GM23338 (cell line): Measurements from ENCODE around the gene BEST1. TPM values are rescaled to one million over a fixed set of nuclear protein-coding genes. Genes with fewer than 3 reads are reported as not detected.

Source experiments
- ATAC-seq: fragments of 200-7000 bp; cut with Tn5 transposase; 3 replicates; pipeline ENCODE4 v1.9.1; 2020
- DNase-seq: peaks from one replicate; pipeline ENCODE4 v3.0.0-alpha.2; 2015; ENCODE audit warnings: low spot score
- H2AFZ ChIP-seq: fragments of 200-600 bp; sonication (generic); 2 replicates; pipeline ENCODE4 v1.8.0; 2016; ENCODE audit warnings: antibody characterized with exemption, mild to moderate bottlenecking, moderate library complexity
- H3F3A ChIP-seq: fragments of 200-600 bp; sonication (generic); replicated peaks from 2 replicates; pipeline ENCODE4 v1.8.0; 2017; ENCODE audit warnings: antibody characterized with exemption, mixed run types, low read depth
- H3K27ac ChIP-seq: fragments of 200-600 bp; sonication (generic); 2 replicates; pipeline ENCODE4 v1.6.1; 2016; ENCODE audit warnings: low read depth
- H3K27me3 ChIP-seq: fragments of 200-600 bp; sonication (generic); 2 replicates; pipeline ENCODE4 v1.8.0; 2016; ENCODE audit warnings: mild to moderate bottlenecking, mixed run types, moderate library complexity; ENCODE audit not compliant: insufficient read depth
- H3K36me3 ChIP-seq: fragments of 200-600 bp; sonication (generic); 2 replicates; pipeline ENCODE4 v1.8.0; 2016; ENCODE audit warnings: mild to moderate bottlenecking; ENCODE audit not compliant: insufficient read depth
- H3K4me1 ChIP-seq: fragments of 200-600 bp; sonication (generic); 2 replicates; pipeline ENCODE4 v1.8.0; 2016; ENCODE audit warnings: mild to moderate bottlenecking, moderate library complexity; ENCODE audit not compliant: insufficient read depth
- H3K4me2 ChIP-seq: fragments of 200-600 bp; sonication (generic); 2 replicates; pipeline ENCODE4 v1.7.1; 2017; ENCODE audit warnings: mixed run types
- H3K4me3 ChIP-seq: fragments of 200-600 bp; sonication (generic); 2 replicates; pipeline ENCODE4 v1.6.1; 2016; ENCODE audit warnings: mixed run types
- H3K79me2 ChIP-seq: fragments of 200-600 bp; sonication (generic); replicated peaks from 2 replicates; pipeline ENCODE4 v1.8.0; 2017; ENCODE audit warnings: mild to moderate bottlenecking; ENCODE audit not compliant: insufficient read depth
- H3K9me2 ChIP-seq: fragments of 200-600 bp; sonication (generic); 2 replicates; pipeline ENCODE4 v1.8.0; 2017; ENCODE audit not compliant: insufficient read depth
- H4K20me1 ChIP-seq: fragments of 200-600 bp; sonication (generic); replicated peaks from 2 replicates; pipeline ENCODE4 v1.8.0; 2017; ENCODE audit warnings: mild to moderate bottlenecking; ENCODE audit not compliant: insufficient read depth
- H3K27ac Mint-ChIP-seq: 2 replicates; pipeline ENCODE4 v1.8.0; 2020; ENCODE audit warnings: inconsistent platforms, mild to moderate bottlenecking, moderate library complexity, mixed read lengths
- H3K27me3 Mint-ChIP-seq: 3 replicates; pipeline ENCODE4 v1.8.0; 2022; ENCODE audit warnings: low read depth, mild to moderate bottlenecking, moderate library complexity, mixed read lengths, inconsistent platforms; ENCODE audit not compliant: insufficient read depth, poor library complexity
- H3K36me3 Mint-ChIP-seq: 3 replicates; pipeline ENCODE4 v1.8.0; 2021; ENCODE audit warnings: low read depth, mild to moderate bottlenecking, inconsistent platforms, moderate library complexity, mixed read lengths
- H3K4me1 Mint-ChIP-seq: 3 replicates; pipeline ENCODE4 v1.8.0; 2020; ENCODE audit warnings: mild to moderate bottlenecking, inconsistent platforms, mixed read lengths
- H3K4me3 Mint-ChIP-seq: 3 replicates; pipeline ENCODE4 v1.8.0; 2021; ENCODE audit warnings: moderate library complexity, mild to moderate bottlenecking, inconsistent platforms, mixed read lengths
- H3K9me3 Mint-ChIP-seq: 3 replicates; pipeline ENCODE4 v1.8.0; 2020; ENCODE audit warnings: moderate library complexity, mild to moderate bottlenecking, inconsistent platforms, mixed read lengths
- CREB1 ChIP-seq: fragments of 250-450 bp; sonication (Bioruptor Pico); IDR thresholded peaks from 2 replicates; pipeline ENCODE4 v1.5.0; 2020; ENCODE audit warnings: low read depth, mild to moderate bottlenecking, moderate library complexity
- CTCF ChIP-seq, 2 experiments: fragments of 200-600 bp in 1 of 2; sonication (generic) in 1 of 2; conservative IDR thresholded peaks; 2 replicates each; pipeline versions ENCODE4 v1.5.1 to v1.6.1; 2016 to 2017; ENCODE audit warnings: antibody characterized with exemption in 2 of 2, low read depth in 2 of 2, mild to moderate bottlenecking in 2 of 2, moderate library complexity in 1 of 2
- ETS1 ChIP-seq: IDR thresholded peaks from 2 replicates; pipeline ENCODE4 v1.6.1; 2016; ENCODE audit warnings: antibody characterized with exemption
- EZH2 ChIP-seq: fragments of 200-600 bp; sonication (generic); IDR thresholded peaks from one replicate; pipeline ENCODE4 v1.8.0; 2017; ENCODE audit warnings: antibody characterized with exemption, mild to moderate bottlenecking, low read depth; ENCODE audit not compliant: unreplicated experiment
- EZH2phosphoT487 ChIP-seq: fragments of 200-600 bp; sonication (generic); IDR thresholded peaks from one replicate; pipeline ENCODE4 v1.8.1; 2018; ENCODE audit warnings: antibody characterized with exemption; ENCODE audit not compliant: unreplicated experiment
- JUNB ChIP-seq: IDR thresholded peaks from one replicate; pipeline ENCODE4 v1.6.1; 2016; ENCODE audit warnings: antibody characterized with exemption; ENCODE audit not compliant: unreplicated experiment
- NANOG ChIP-seq: IDR thresholded peaks from 2 replicates; pipeline ENCODE4 v1.6.1; 2016; ENCODE audit warnings: antibody characterized with exemption, borderline replicate concordance
- POLR2AphosphoS5 ChIP-seq: IDR thresholded peaks from 2 replicates; pipeline ENCODE4 v1.6.1; 2016; ENCODE audit warnings: antibody characterized with exemption, low read depth
- REST ChIP-seq: IDR thresholded peaks from one replicate; pipeline ENCODE4 v1.6.1; 2018; ENCODE audit warnings: antibody characterized with exemption; ENCODE audit not compliant: unreplicated experiment
- STAT1 ChIP-seq: IDR thresholded peaks from one replicate; pipeline ENCODE4 v1.6.1; 2016; ENCODE audit warnings: antibody characterized with exemption; ENCODE audit not compliant: unreplicated experiment
- ZNF114 ChIP-seq: fragments of 250-450 bp; sonication (Bioruptor Pico); IDR thresholded peaks from 2 replicates; pipeline ENCODE4 v1.5.0; 2020; ENCODE audit warnings: mild to moderate bottlenecking, moderate library complexity
- ZNF331 ChIP-seq: fragments of 250-450 bp; sonication (Bioruptor Pico); IDR thresholded peaks from 2 replicates; pipeline ENCODE4 v1.5.0; 2020; ENCODE audit warnings: low read depth, mild to moderate bottlenecking, moderate library complexity
- ZNF462 ChIP-seq: fragments of 250-450 bp; sonication (Bioruptor Pico); IDR thresholded peaks from 2 replicates; pipeline ENCODE4 v1.5.0; 2020; ENCODE audit warnings: mild to moderate bottlenecking, moderate library complexity
- polyA plus RNA-seq: library from polyadenylated mRNA; unstranded; fragments of >200 nt; fragmentation: Nextera tagmentation; extraction: Ambion mirVana; gene quantifications from 2 replicates; pipeline ENCODE4 v1.2.1, GENCODE V29; 2016
- total RNA-seq: library from RNA; depleted of rRNA; stranded (reverse); fragments of >200 nt; shearing (Covaris generic); gene quantifications from 2 replicates; pipeline ENCODE4 v1.2.3, GENCODE V29; 2014

BEST1 gene
- total and polyA plus RNA-seq, 2 experiments from 2014 or later, result 0.35 to 0.44 TPM

- peaks cover 10% of the 10 kb centered on the region for H3K4me1 ChIP-seq
- H3K4me3 ChIP-seq, result no peak overlapping the region
- peaks cover 7% of the 10 kb centered on the region for H3K27me3 Mint-ChIP-seq
- H3K9me3 Mint-ChIP-seq, result no peaks in the 10 kb centered on the region; the same call in 2 of the 3 replicates
- no peak overlapping the region for H3K4me2 ChIP-seq
- no peak overlapping the region for H3K27ac ChIP-seq
- ATAC-seq (no peak), DNase-seq (no peak)
- no peak overlapping the region for H3K27ac Mint-ChIP-seq
- H3K79me2 ChIP-seq, result no peaks in the 10 kb centered on the region
- H3K27me3 ChIP-seq, result no peaks in the 10 kb centered on the region
- no peaks in the 10 kb centered on the region for H4K20me1 ChIP-seq
- H3K36me3 ChIP-seq, result no peaks in the 10 kb centered on the region; the same call in 1 of the 2 replicates
- H3K4me1 Mint-ChIP-seq, result peaks cover 34% of the 10 kb centered on the region
- H3K9me2 ChIP-seq, result no peaks in the 10 kb centered on the region
- no peaks in the 10 kb centered on the region for H3F3A ChIP-seq
- no peak overlapping the region for H2AFZ ChIP-seq
- H3K4me3 Mint-ChIP-seq, result no peak overlapping the region
- TF ChIP-seq CREB1 (no peak), ZNF462 (CRISPR knock-in tag) (no peak), EZH2phosphoT487 (no peak), CTCF (conservative IDR thresholded peaks at IDR 0.05; ENCODE audit: low read depth in 2 of 2) (no peak), STAT1 (no peak), NANOG (no peak), EZH2 (no peak), ZNF331 (CRISPR knock-in tag) (no peak), REST (no peak), ZNF114 (CRISPR knock-in tag) (no peak), ETS1 (no peak), POLR2AphosphoS5 (no peak), JUNB (no peak)
- no peaks in the 10 kb centered on the region for H3K36me3 Mint-ChIP-seq
Measured at GRCh38 chr11:61905801-61906521, 44.2 kb upstream of the BEST1 start.
